Mesodermal cell (in vitro differentiated cells): ENCODE measurements around the gene POGZ. TPM values are rescaled to one million over a fixed set of nuclear protein-coding genes. Genes with fewer than 3 reads are reported as not detected.

ENCODE experiments used
- H3K27ac ChIP-seq: 2 replicates; pipeline ENCODE4 v1.7.0; 2013; ENCODE audit warnings: mild to moderate bottlenecking, low read depth, low read length, moderate library complexity; ENCODE audit not compliant: severe bottlenecking
- H3K36me3 ChIP-seq: 2 replicates; pipeline ENCODE4 v1.7.1; 2013; ENCODE audit warnings: mild to moderate bottlenecking, low read length, moderate library complexity; ENCODE audit not compliant: control insufficient read depth, insufficient read depth
- H3K4me1 ChIP-seq: one replicate; pipeline ENCODE4 v1.7.1; 2013; ENCODE audit warnings: mild to moderate bottlenecking, low read length; ENCODE audit not compliant: insufficient read depth, control insufficient read depth, poor library complexity, severe bottlenecking
- H3K4me3 ChIP-seq: 2 replicates; pipeline ENCODE4 v1.7.0; 2013; ENCODE audit warnings: low read length, control low read depth, mild to moderate bottlenecking; ENCODE audit not compliant: insufficient read depth, poor library complexity, severe bottlenecking; ENCODE audit errors: extremely low read depth
- H3K9me3 ChIP-seq: 2 replicates; pipeline ENCODE4 v1.7.1; 2013; ENCODE audit warnings: mild to moderate bottlenecking, low read length, moderate library complexity; ENCODE audit not compliant: control insufficient read depth
- WGBS, 2 experiments: methylation state at CpG; one replicate each; pipeline ENCODE4 v1.1.5; 2013; ENCODE audit warnings: missing lambda C conversion rate in 2 of 2; ENCODE audit not compliant: insufficient coverage in 2 of 2; 5-methylcytosine and 5-hydroxymethylcytosine counted together
- polyA plus RNA-seq, 2 experiments: library from polyadenylated mRNA; stranded (reverse); fragments of 50-300 nt; gene quantifications; one replicate each; pipeline ENCODE4 v1.2.3, GENCODE V29; 2013

The POGZ gene, protein sequence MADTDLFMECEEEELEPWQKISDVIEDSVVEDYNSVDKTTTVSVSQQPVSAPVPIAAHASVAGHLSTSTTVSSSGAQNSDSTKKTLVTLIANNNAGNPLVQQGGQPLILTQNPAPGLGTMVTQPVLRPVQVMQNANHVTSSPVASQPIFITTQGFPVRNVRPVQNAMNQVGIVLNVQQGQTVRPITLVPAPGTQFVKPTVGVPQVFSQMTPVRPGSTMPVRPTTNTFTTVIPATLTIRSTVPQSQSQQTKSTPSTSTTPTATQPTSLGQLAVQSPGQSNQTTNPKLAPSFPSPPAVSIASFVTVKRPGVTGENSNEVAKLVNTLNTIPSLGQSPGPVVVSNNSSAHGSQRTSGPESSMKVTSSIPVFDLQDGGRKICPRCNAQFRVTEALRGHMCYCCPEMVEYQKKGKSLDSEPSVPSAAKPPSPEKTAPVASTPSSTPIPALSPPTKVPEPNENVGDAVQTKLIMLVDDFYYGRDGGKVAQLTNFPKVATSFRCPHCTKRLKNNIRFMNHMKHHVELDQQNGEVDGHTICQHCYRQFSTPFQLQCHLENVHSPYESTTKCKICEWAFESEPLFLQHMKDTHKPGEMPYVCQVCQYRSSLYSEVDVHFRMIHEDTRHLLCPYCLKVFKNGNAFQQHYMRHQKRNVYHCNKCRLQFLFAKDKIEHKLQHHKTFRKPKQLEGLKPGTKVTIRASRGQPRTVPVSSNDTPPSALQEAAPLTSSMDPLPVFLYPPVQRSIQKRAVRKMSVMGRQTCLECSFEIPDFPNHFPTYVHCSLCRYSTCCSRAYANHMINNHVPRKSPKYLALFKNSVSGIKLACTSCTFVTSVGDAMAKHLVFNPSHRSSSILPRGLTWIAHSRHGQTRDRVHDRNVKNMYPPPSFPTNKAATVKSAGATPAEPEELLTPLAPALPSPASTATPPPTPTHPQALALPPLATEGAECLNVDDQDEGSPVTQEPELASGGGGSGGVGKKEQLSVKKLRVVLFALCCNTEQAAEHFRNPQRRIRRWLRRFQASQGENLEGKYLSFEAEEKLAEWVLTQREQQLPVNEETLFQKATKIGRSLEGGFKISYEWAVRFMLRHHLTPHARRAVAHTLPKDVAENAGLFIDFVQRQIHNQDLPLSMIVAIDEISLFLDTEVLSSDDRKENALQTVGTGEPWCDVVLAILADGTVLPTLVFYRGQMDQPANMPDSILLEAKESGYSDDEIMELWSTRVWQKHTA (N-terminal part only)
- 53.8 TPM for polyA plus RNA-seq (2013, experiment 1 of 2)
- 46.4 TPM for polyA plus RNA-seq (2013, experiment 2 of 2)

DNA sequence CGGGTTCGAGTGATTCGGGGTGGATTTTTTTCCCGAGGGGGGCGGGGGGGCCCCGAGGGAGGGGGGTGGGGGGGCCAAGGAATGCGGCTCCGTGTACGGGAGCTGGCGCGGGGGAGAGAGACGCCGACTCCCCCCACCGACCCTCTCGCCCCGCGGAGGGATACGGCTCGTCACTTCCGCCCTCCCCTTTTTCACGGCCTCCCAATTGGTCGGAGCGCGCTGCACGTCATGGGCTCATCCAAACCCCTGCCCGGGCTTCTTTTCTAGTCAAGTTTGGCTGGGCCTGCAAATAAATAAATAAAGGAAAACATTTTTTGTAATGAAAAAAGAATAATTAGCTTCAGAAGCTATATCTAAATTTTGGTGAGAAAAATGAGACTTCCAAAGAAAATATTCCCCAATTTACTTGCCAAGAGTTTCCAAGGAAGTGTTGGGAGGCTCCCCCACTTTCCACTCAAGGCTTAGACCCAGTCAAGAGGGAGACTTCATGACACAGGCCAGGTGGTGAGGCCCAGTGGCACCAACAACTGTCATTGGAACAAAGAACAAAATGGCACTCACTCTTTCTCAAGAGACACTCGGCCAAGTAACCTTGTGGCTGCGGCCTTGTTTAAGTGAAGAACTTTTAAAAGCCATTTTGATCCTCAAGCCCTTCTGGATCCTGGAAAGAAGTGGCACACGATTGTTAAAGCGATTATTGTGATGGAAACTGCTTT lies at the start of gene POGZ:
POGZ (minus strand) TSS at position 164 of the 716 bp plus-strand sequence. CDS start 17,290 bp downstream, outside the sequence.
- peaks cover 10% of the 10 kb centered on the region for H3K36me3 ChIP-seq
- 26 to 48% methylated on average over 8 to 11 of the region's 30 CpGs for WGBS, 2 experiments
- peak within 1 kb of the TSS; percentile 95 for H3K27ac ChIP-seq

DNA sequence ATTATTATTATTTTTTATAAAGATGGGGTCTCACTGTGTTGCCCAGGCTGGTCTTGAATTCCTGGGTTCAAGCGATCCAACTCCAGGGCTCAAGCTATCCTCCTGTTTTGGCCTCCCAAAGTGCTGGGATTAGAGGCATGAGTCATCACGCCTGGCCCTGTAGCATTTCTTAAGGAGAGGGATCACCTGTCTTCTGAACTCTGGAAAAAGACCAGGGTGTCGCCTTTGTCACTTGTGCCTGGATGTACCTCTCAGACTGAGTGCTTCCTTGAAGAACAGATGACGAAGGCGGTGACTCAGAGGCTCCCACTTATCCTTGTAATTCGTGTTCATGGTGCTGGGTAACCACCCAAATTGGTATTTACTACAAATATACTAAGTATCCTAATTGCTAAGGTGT lies 49.5 kb upstream of the POGZ start:
- Histone ChIP-seq H3K4me1 (peaks cover 31% of the 10 kb centered on the region), H3K9me3 (no peaks in the 10 kb centered on the region), H3K36me3 (no peaks in the 10 kb centered on the region), H3K27ac (no peak overlapping the region), H3K4me3 (no peak overlapping the region)
- WGBS, 2 experiments = 85 to 89% methylated on average over 4 to 5 of the region's 6 CpGs

More for the DNA sequence above, at the start of gene POGZ:
- H3K4me3 ChIP-seq = peak within 1 kb of the TSS; percentile 61
- no peaks in the 10 kb centered on the region for H3K4me1 ChIP-seq
- no peaks in the 10 kb centered on the region for H3K9me3 ChIP-seq

DNA sequence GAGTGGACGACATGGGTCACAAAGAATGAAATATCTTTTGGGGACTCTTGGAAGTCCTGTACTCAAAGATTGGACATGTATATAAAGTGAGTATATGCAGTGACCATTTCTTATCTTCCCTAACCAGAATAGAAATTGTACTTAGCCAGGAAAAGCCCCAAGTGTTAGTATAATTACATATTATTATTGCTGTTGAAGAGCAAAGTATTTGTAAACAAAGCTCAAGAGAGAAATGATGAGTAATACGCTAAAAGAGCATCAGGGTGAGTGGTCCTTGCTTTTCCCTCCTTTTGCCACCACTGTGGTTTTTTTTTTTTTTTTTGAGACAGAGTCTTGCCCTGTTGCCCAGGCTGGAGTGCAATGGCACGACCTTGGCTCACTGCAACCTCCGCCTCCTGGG lies 45.5 kb upstream of the POGZ start:
- H3K36me3 ChIP-seq = no peaks in the 10 kb centered on the region
- H3K4me1 ChIP-seq = peaks cover 17% of the 10 kb centered on the region
- no peaks in the 10 kb centered on the region for H3K9me3 ChIP-seq
- H3K27ac ChIP-seq = no peak overlapping the region
- 100% methylated on average over 1 of the region's 4 CpGs; no CpG with 5 or more reads in 1 of the 2 experiments for WGBS, 2 experiments
- no peak overlapping the region for H3K4me3 ChIP-seq

DNA sequence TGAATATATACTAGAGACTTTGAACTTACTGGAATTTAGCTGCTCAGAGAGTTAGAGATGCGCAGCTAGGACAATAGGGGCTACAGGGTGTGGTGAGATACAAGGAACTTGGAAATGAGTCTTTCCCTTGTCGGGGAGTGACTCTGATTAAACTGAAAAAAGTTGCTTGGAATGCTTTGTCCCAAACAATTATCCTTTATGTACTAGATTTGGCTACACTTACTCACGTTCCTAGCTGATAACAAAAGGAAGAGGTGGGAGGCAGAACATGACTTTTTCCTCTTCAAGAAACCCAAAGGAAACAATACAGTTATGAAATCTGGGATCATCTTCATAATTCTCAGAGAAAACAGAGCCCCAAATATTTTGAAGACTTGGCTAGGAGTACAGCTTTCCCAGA lies 45.0 kb upstream of the POGZ start:
- Histone ChIP-seq H3K9me3 (no peaks in the 10 kb centered on the region), H3K4me3 (no peak overlapping the region), H3K4me1 (peaks cover 17% of the 10 kb centered on the region), H3K36me3 (no peaks in the 10 kb centered on the region), H3K27ac (no peak overlapping the region)
- 100% methylated on average over 1 to 2 of the region's 3 CpGs for WGBS, 2 experiments

DNA sequence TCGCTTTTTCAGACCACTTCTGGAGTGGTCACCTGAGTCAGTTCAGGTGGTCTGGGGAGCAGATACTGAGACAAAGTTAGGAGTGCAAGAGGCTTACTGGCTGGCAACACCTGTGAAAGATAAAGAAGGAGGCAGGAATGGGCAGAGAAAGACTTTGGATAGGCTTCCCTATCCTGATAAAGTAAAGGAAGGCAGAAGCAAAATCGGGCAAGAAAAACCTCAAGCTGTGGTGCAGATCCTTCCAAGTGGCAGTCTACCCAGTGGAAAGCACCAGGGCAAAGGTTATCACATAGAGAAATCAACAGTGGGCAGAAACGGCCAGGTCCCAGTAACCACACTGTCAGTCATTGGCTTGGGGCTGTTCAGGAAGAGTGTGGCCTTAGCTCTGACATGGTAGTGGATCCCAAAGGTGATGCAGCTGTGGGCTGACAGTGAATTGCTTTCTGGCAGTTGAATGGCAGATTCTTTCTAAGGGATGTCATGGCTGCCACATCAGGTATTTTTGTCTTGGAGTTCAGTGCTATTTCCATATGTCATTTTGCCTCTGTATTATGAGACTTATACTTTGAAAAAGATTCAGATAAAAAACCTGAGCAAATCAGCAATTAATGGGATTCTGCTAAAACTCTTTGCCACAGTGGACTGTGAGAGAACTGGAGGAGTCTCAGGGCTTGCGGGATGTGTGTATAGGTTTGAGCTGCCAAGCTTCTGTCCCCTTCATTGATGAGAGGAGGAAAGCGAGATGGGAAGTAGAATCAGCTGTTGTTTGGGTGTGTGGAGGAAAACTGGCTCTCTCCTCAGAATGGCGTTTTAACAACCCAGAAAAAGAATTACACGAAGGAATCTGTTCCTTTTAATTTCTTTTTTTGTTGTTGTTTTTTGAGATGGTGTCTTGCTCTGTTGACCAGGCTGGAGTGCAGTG lies 43.8 kb upstream of the POGZ start:
- Histone ChIP-seq H3K4me3 (no peak overlapping the region), H3K9me3 (no peaks in the 10 kb centered on the region), H3K4me1 (peaks cover 17% of the 10 kb centered on the region), H3K36me3 (no peaks in the 10 kb centered on the region), H3K27ac (no peak overlapping the region)
- 69 to 79% methylated on average over 6 to 7 of the region's 7 CpGs for WGBS, 2 experiments

DNA sequence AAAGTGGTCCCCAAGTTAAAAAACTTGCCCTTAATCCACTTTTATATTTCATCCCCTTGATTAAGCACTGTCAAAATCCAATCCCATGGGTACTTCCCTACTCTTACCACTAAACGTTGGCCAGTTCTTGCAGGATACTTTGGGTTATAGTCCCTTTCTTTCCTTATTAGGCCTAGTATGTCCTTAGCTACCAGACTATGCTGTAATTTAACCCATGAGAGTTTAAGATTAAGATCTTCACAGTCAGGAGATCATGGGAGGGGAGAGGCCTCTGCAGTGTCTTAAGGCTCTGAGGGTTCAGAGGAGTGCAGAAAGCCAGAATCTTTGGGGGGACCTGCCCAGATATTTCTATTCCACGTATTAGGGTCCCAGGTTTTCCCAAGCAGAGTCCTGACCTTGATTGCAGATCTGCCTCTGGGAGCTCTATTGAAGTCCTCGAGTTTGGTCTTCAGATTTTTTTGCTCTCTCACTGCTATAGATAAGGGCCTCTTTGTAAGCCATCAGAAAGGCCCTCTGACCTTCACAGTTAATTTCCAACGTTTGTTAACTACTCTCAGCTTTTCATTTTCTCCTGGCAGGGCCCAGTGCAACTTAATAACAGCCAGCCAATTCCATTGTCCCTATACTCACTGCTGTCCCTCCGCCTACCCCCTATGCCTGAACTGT lies 42.9 kb upstream of the POGZ start:
- Histone ChIP-seq H3K9me3 (no peaks in the 10 kb centered on the region), H3K4me1 (peaks cover 17% of the 10 kb centered on the region), H3K27ac (no peak overlapping the region), H3K4me3 (no peak overlapping the region), H3K36me3 (no peaks in the 10 kb centered on the region)
- WGBS, 2 experiments = 75 to 84% methylated on average over 5 of the region's 5 CpGs

DNA sequence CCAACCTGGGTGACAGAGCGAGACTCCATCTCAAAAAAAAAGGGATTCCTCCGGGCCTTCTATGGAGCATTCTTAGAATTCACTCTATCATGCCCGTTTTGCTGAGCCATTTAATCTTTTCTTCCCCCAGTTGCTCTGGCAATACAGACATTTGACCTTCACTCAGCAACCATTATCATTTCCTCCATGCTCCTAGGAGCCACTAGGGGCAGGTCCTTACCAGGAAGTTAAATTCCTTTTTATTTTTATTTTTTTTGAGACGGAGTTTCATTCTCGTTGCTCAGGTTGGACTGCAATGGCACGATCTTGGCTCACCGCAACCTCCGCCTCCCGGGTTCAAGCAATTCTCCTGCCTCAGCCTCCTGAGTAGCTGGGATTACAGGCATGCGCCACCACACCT lies 42.2 kb upstream of the POGZ start:
- H3K4me3 ChIP-seq = no peak overlapping the region
- no peaks in the 10 kb centered on the region for H3K36me3 ChIP-seq
- H3K9me3 ChIP-seq = no peaks in the 10 kb centered on the region
- H3K4me1 ChIP-seq = peaks cover 17% of the 10 kb centered on the region
- WGBS, 2 experiments = 81 to 92% methylated on average over 6 to 8 of the region's 10 CpGs
- no peak overlapping the region for H3K27ac ChIP-seq

DNA sequence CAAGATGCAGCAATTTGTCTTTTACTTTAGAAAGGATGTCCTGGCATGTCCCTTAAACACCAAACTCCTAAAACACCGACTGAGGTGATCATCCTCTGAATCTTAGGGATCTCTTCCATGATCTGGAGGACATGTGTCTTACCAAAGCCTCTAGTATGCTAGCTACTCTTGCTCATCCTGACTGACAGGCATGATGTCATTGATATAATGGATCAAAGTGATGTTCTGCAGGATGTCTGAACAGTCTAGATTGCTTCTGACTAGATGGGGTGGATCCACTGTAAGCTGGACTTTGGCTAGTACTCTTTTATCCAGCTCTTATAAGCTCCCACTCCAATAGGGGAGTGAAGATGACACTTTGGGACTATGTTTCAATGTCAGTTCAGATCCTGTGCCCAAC lies 40.6 kb upstream of the POGZ start:
- Histone ChIP-seq H3K4me1 (peaks cover 17% of the 10 kb centered on the region), H3K4me3 (no peak overlapping the region), H3K9me3 (no peaks in the 10 kb centered on the region), H3K36me3 (no peaks in the 10 kb centered on the region), H3K27ac (no peak overlapping the region)
- 86% methylated on average over 1 of the region's 1 CpG; no CpG with 5 or more reads in 1 of the 2 experiments for WGBS, 2 experiments

DNA sequence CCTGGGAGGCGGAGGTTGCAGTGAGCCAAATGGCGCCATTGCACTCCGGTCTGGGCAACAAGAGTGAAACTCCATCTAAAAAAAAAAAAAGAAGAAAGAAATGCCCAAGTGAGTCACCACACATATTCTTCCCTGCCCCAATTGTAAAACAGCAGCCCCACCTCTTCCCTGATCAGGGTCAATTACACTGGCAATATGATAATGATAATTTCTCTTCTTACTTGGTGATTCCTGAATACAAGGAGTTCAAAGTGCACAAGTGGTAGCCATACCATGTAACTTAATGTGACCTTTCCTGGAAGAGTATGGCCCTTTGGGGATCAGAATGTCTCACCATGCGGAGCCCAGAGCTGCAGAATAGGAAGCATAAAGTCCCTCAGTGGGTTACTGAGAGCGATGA lies 40.1 kb upstream of the POGZ start:
- Histone ChIP-seq H3K36me3 (no peaks in the 10 kb centered on the region), H3K4me3 (no peak overlapping the region), H3K27ac (no peak overlapping the region), H3K4me1 (peaks cover 14% of the 10 kb centered on the region), H3K9me3 (no peaks in the 10 kb centered on the region)
- 97 to 100% methylated on average over 3 to 4 of the region's 5 CpGs for WGBS, 2 experiments
